NCI-H146 (cell line): ENCODE measurements around the gene LHPP.

Experiments
- DNase-seq: peaks from one replicate; lab custom pipeline; 2025; lab: John Stamatoyannopoulos, UW

LHPP gene

DNA sequence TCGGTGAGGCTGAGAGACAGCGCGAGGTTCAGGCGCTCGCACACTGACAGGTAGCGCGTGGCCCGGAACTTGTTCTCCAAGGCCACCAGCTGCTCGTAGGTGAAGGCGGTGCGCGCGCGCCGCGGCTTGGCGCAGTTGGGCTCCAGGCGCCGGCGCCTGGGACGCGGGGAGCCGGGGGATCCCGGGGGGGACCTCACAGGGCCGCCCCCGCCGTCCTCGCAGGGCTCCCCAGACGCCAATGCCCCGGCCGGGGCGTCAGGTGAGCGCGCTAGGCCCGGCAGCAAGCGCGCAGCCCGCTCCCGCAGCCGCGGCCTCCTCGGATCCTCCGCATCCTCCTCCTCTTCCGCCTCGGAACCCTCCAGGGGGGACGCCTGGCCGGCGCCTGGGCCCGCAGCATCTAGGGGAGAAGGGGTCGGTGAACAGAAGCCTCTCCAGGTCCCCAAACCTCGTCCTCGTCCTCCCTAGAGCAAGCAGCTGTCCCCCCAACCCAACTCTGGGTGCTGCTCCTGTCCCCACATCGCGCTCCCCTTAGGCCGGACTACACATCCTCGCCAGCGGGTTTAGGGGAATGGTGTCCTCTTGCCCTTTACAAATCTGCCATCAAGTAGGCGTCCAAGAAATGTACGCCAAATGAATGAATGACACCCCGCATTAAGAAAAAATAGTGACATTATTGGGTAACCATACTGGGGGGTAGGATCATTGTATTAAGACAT lies 13.7 kb upstream of the LHPP start:
- peak; percentile 44 for DNase-seq

DNA sequence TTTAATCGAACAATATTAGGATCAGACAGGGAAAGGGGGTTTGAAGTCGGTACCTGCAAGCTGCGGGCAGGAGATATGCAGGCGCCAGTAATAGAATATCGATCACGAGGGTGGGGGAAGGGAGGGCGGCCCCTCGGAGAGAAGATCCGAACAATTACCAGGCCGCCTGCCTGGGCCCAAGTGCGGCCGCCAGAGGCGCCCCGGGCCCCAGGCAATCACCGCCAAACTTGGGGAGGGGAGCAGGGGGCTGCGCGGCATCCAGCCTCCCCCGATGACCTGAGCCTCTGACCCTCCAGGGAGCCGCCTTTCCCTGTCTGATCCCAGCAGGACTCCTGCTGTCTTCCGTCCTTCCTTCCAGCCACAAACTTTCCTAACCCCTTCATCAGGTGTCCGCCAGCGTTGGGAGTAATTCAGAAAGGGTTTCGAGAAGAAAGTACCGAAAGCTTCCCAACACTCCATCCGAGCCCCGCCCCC lies 12.9 kb upstream of the LHPP start:
- DNase-seq = no peak

DNA sequence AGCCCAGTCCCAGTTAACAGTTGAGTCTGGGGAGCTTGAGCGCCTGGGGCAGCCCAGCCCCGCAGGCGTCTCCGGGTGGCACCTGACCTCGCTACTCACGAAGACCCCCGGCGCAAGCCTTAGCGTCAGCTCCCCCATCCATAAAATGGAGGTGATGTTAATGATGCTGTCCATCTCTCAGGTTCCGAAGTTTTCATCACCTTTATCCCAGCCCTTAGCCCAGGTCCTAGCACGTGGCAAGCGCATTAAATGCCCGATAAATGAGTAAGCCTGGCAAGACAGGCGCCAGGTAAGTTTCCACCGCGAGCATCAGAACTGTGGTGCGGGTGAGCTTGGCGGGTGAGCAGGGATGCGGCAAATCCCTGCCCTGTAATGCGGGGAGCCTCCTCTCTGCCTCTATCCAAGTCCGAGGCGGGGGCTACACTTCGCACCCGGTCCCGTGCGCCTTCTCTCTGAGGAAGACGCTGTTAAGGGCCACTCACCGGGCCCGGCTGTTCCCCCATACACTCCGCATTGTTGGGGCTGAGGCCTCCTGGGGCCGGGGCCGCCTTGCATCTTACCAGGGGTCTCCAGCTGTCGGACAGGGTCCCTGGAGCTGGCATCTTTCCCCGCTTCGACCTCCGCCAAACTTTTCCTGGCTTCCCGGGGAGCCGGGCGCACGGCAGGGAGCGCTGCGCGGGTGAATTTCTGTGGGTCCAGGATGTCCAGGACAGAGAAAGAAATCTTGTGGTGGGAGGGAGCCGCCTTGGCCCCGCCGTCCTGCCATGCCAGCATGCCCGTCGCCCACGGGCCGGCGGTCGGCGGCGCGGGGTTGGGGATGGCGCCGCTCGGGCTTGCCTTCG lies 12.2 kb upstream of the LHPP start:
- DNase-seq = no peak

DNA sequence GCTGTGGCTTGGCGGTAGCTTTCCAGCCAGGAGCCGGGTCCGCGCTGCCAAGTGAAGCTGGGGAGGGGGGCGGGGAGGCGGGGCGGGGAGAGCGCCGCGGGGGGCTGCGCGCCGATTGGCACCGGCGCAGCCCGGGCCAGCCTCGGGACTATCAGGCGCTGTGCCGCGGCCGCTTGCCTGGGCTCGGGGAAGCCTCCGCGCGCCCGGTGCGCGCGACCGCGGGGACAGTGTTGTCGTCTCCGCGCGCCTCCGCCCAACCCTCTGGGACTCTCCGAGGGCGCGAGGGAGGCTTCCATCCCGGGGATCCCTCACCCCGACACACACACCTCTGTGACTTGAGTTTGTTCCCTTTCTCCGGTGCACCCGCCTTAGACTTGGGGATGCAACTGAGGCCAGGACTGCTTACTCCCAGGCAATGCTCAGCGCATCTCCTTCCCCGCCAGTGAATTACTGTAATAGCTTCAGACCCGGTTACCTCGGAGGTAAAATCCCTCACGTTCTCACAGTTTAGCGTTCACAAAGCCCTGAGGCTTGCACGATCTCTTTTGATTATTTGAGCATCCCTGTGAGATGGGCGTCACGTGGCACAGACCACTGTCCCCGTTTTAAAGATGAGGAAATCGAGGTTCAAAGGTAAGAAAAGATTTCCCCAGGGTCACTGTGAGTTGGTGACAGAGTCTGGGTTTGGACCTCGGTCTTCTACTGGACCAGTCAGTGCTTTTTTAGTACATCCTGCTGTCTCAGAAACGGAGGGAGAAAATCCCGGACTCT lies 11.4 kb upstream of the LHPP start, which contains the start of gene NKX1-2:
TSS of gene NKX1-2 (minus strand) at position 24 of the 771 bp plus-strand sequence. CDS start 92 bp downstream, outside the sequence.
- DNase-seq = peak; percentile 68

DNA sequence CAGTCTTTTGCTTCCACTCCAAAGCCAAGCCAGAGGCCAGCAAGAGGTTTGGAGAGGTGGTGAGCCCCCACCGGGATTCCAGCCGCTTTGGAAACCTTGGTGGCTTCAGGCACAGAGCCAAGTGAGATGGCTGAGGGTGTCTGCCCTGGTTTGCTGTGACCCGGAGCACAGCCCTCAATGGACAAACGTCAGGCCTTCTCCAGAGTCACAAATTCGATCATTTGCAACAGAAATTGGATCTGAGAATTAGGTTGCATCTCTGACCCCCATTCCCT lies 10.9 kb upstream of the LHPP start:
- DNase-seq = no peak

DNA sequence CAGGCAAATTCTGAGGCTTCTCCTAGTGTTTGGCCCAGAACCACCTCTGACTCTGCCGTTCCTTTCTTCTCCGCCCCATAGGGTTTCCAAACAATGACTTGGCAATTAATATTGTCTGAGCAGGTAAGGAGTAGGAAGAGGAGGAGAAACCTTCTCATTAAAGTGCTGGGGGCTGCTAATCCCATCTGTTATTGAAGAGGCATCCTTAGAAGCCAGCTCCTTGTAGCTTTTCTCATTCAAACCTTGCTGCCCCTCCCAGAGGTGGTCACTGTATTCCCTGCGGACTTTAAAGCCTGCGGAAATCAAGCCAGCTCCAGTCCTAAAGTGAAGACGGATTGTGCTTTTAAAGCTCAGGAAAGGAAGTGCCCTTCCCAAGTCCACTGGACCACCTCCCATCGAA lies 10.3 kb upstream of the LHPP start:
- no peak for DNase-seq

DNA sequence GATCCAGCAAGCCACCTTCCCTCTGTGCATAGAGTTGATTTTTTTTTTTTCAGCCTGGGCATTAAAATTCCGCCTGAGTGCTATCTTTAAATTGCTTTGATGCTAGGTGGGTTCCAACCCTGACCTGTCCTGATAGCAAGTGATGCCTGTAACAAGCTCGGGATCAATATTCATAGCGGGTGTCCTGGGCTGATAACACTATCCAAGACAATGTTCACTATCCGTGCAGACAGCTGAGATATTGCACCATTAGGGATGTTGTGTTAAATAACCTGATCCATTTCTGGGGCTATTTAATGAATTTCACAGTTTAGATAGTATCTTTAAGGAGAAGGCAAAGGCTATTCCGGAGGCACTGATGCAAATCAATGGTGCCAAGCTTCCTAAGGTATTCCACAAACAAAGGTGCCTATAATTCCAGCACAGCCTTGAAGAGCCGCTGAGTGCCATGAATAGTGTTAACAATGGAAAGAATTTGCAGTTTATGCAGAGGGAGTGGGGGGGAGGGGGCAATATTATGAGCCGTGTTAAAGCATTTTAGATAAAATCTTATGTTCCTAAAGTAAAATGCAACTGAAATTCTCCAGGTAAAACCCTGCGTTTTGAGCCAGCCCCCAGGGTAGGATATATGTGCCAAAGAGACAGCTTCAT lies 7.5 kb upstream of the LHPP start:
- peak; percentile 61 for DNase-seq

DNA sequence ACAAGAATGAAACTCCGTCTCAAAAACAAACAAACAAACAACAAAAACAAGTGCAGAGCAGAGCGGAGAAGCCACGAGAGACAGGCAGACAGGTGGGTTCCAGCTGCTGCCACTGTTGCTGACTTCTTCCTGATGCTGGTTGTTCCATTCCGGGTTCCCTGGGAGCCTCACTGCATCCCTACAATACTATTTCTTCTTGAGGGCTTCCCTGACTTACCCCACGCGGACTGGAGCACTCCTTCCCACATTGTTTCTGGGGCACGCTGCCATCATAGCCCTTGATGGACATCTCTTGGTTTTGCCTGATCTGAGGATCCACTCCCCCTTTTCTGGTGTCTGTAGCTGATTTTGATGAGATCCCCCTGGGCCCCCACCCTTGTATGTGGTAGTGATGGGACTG lies 6.2 kb upstream of the LHPP start:
- DNase-seq = no peak

DNA sequence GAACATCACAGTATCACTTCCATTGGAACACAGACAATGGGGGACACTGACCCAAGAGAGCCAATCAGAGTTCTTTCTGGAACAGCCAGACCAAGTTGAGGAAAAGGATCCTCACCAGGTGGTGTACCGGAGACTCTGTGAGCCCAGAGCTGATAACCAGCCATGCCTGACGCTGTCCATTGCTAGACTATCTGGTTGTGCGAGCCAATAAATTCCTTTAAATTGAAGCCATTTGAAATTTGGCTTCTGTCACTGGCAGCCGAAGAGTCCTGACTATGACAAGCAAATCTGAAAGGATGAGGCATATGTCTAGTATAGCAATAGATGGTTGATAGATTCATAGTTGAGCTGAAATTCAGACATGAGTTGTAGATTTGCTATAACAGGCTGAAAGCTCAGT lies 3.1 kb upstream of the LHPP start:
- no peak for DNase-seq

DNA sequence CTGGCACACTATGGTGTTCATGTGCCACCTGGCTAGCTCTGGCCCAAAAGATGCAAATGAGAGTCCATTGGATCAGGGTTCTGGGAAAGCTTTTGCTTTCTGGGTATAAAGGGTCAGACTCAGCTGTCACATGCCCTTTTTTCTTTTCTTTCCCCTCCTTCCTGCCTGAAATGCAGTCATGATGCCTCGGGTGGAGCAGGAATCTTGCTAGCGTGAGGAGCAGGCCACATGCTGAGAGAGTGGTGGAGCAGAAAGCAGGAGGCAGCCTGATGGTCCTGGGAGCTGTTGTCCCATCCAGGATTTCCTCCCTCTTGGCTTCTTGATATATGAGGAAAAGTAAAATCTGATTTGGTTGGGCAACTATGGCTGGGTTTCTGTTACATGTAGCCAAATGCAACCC lies 2.7 kb upstream of the LHPP start:
- no peak for DNase-seq

DNA sequence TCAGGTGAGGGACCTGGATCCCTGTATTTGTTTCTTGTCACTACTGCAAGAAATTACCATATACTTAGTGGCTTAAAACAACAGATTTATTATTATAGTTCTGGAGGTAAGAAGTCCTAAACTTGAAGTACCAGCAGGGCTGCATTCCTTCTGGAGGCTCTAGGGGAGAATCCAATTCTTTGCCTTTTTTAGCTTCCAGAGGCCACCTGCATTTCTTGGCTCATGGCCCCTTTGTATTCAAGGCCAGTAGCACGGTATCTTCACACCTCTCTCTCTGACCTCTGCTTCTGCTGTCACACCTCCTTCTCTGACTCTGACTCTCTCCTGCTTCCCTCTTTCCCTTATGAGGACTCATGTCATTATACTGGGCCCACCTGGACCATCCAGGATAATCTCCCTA lies 2.2 kb upstream of the LHPP start:
- DNase-seq = no peak

DNA sequence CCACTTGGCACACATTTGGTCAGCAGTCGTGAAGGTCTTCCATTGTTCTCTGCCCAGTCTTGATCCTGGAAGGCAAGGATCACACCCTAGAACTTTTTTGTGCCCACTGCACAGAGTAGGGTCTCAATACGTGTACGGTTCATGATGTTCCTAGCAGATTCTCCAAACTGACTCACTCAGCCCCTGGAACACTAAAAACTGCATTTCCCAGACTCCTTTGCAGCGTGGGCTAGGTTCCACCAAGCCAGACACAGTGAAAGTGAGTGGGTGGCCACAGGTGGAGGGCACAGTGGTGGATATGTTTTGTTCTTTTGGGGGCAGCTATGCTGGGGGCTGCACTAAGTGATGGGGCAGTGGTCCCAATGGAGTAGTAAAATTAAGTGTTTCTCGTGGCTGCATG lies 1.5 kb upstream of the LHPP start:
- DNase-seq = no peak

DNA sequence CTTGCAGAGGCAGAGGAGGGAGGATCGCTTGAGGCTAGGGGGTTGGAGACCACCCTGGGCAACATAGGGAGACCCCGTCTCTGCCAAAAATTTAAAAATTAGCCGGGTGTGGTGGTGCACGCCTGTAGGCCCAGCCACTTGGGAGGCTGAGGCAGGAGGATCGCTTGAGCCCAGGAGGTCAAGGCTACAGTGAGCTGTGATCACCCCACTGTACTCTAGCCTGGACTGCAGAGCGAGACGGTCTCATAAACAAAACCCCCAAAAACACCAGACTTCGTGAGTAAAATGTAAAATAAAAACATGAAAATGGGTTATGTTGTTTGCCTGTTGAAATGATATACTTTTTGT lies 699 bp downstream of the LHPP start:
- no peak for DNase-seq

DNA sequence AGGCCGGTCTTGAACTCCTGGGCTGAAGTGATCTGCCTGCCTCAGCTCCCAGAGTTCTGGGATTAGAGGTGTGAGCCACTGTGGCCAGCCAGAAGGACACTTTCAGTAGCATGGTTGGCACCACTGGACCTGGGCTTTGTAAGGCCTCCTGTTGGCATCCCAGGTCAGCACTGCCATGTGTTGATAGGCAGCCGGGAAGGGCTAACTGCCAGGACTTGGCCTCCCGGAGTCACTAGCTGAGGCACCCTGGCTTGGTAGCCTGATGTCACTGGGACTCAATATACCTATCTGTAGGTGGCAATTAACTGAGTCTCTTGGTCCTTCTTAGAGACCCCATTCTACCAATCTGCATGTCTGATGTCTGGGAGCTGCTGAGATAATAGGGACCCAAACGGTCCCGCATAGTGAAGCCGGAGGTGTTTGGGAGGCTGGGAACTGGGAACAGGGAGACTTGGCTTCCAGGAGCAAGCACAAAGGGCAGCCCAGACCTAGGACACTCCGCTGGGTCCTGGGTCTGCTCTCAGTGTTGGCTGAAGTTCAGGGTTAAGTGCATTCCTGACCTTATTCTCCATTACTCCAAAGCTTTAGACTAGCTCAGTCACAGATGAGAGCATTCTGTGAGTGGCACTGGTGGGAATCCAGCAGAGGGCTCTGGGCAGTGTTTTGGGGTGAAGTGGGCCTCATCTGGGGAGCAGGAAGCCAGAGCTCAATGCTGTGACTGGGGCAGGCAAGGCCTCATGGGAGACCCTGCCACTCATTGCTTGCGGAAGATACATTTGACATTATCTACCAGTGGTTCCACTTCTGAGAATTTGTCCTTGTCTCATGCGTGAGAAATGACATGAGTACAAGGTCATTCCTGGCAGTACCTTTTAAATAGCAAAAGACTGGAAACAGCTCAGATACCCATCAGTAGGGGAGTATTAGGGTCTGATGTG lies 2.7 kb downstream of the LHPP start:
- DNase-seq = no peak

DNA sequence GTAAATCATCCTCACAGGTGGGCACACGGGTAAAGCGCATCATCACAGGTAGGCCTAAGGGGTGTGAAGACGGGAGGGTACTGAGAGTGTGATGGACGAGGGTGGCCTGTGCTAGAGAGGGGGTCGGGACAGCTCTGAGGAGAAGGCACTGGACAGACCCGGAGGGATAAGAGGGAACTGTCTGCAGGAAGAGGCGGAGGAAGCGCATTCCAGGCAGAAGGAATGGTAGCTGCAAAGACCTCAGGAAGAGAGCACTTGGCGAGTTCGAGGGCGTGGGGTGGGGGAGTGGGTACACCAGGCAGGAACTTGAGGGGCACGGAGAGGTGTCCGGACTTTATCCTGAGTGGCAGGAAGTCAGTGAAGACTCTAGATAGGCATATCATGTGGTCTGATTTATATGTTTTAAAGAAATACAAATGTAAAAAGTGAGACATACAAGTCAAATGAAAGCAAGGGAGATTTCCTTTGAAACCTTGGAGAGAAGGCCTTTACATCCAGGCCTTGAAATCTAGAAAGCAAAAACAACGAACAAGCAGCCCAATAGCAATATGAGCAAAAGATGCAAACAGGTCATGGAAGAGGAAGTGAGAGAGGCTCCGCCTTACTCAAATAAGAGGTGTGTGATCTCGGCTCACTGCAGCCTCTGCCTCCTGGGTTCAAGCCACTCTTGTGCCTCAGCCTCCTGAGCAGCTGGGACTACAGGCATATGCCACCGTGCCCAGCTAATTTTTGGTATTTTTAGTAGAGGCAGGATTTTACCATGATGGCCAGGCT lies 3.6 kb downstream of the LHPP start:
- no peak for DNase-seq

DNA sequence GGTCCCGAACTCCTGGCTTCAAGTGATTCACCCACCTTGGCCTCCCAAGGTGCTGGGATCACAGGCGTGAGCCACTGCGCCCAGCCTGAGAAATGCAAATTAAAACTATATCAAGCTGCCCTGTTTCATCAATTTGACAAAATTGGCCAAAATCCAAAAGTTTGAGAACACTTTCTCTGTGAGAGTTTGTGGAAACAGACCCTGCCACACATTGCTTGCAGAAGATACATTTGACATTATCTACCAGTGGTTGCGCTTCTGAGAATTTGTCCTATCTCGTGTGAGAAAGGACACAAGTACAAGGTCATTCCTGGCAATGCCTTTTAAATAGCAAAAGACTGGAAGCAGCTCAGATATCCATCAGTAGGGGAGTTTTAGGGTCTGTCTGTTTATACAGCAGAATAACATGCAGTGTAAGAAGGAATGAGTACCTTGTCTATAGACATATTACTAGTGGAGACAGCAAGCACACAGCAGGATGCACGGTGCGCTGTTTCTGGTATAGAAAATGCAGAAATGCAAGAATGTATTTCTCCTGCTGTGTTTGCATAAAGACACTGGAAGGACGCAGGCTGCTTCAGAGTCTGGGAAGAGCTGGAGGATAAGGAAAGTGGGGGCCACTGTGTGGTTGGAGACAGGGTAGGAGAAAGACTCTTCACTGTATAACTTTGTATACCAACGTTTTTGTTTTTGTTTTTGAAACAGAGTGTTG lies 4.3 kb downstream of the LHPP start:
- DNase-seq = no peak

DNA sequence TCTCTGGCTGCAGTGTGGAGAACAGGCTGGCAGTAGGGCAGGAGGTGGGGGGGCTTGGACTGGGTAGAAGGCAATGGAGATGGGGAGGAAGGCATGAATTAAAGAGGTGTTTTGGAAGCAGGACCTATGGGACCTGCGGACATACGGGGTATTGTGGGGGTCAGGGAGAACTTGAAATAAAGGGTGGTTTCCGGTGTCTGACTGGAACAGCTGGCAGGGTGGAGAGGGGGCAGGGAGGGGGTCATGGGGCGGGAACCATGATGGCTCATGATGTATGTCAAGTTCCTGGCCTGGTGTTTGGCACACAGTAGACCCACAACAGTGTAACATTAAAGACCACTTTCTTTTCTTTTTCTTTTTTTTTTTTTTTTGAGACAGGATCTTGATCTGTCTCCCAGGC lies 5.5 kb downstream of the LHPP start:
- no peak for DNase-seq

DNA sequence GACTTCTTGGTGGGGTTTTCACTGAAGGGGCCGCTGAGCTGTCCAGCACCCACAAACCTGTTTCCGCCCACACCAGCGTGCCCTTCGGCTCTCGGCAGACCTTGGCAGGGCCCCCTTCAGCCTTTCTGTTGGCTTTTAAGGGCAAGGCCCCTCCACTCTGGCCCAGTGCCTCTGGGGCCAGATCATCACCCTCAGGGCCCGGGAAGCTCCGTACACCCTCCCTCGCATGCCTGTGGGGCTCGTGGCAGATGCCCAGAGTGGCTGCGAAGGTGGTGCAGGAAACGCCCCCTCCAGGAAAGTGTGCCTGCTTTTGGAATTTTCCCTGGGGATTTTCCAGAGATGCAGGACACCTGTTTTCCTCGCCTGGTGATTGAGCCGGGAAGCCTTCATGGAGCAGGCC lies 7.0 kb downstream of the LHPP start:
- no peak for DNase-seq

DNA sequence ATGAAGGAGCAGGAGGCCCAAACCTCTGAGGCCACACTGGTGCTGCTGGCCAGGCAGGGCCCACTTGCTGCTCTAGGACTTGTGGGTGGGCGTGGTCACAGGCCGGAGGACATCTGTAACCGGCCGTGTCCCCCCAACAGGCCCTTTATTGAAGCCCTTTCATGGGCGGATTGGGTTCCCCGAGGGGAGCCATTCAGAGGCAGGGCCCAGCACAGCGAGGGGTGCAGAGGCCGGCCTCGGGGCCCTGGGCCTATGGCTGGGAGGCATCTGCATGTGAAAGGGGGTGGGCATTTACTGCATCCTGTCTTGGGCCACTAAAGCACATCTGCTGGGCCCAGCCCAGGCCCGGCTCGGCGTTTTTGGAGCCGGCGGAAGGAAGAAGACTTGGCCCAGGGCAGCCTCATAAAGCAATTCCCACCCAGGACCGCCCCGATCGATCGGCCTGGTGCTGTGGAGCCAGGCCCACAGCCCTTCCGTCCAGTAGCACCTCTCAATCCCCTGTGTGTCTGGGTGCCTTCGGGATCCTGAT lies 8.4 kb downstream of the LHPP start:
- DNase-seq = no peak
